GM13977 (cell line): Measurements from ENCODE around the gene RASEF.

ENCODE experiments used
- DNase-seq: peaks from one replicate; pipeline ENCODE4 v3.0.0; 2012; ENCODE audit warnings: low spot score
- in situ Hi-C: fragments of 300-500 bp; cut with MboI; formaldehyde crosslinking; loops from one replicate; pipeline ENCODE4 v1.12.0; 2022; ENCODE audit warnings: low sequenced_read_pairs, low pct_unique_long_range_greater_than_20kb, mixed read lengths, inconsistent platforms; ENCODE audit not compliant: unreplicated experiment
- TF ChIP-seq, protein P1 (sequence below): IDR thresholded peaks from 2 replicates; pipeline ENCODE4 v1.5.1; 2012; ENCODE audit warnings: mild to moderate bottlenecking, control low read depth; ENCODE audit not compliant: insufficient read depth; ENCODE audit errors: extremely low read depth, missing control alignments

The RASEF gene

DNA sequence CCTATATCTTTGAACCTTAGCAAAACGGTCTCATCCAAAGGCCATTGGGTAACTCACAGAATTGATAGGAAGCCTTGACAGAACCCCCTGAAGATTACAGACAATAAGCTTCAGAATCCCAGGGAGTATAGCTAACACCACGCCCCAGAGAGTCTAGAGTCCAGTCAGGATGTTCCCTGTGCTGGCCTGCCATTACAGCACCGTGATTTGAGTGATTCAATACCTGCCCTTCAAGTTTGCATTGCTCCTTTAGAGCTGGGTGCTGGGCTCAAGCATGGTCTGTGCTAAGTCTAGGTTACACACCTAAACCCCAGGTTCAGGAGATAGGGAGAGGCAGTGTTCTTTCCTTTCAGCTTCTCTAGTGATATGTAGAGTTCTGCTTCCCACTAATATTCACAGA is 90.5 kb downstream of the RASEF start:
- in situ Hi-C loops = no loop called here
- no peak for DNase-seq
- TF ChIP-seq, protein P1, sequence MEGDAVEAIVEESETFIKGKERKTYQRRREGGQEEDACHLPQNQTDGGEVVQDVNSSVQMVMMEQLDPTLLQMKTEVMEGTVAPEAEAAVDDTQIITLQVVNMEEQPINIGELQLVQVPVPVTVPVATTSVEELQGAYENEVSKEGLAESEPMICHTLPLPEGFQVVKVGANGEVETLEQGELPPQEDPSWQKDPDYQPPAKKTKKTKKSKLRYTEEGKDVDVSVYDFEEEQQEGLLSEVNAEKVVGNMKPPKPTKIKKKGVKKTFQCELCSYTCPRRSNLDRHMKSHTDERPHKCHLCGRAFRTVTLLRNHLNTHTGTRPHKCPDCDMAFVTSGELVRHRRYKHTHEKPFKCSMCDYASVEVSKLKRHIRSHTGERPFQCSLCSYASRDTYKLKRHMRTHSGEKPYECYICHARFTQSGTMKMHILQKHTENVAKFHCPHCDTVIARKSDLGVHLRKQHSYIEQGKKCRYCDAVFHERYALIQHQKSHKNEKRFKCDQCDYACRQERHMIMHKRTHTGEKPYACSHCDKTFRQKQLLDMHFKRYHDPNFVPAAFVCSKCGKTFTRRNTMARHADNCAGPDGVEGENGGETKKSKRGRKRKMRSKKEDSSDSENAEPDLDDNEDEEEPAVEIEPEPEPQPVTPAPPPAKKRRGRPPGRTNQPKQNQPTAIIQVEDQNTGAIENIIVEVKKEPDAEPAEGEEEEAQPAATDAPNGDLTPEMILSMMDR = no peak

DNA sequence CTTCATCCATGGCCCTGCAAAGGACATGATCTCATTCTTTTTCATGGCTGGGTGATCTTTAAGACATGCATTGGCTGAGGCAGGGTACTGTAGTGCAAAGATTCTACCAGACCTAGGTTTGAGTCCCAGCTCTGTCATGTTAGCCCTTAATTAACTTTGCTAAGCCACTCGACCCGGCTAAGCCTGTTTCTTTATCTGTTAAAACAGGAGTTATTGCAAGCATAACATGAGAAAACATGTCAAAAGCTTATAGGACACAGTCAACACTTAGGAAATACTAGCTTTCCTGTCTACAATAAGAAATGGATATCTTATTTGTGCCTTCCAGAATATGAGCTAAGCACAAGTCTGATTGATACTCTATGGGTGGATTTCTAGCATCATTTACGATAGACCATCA is 92.6 kb downstream of the RASEF start:
- in situ Hi-C loops = no loop called here
- DNase-seq = no peak
- TF ChIP-seq, protein P1 = no peak

DNA sequence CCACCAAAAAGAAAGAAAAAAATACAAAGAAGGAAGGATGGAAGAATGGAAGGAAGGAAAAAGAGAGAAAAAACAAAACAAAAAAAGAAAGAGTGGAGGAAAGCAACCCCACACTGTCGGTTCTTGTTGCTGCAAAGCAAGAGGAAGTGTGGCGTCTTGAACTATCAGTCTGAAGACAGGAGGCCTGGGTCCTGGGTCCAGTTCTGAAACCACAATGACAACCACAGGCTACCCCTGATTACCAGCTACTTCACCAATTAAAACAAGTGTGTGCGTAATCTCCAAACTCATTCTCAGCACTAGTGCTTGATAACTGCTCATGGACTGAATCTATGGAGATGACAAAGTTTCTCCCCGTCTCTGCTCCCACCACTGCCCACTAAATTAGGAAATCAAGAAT is 93.7 kb downstream of the RASEF start:
- TF ChIP-seq, protein P1 = no peak
- in situ Hi-C loops = no loop called here
- no peak for DNase-seq

DNA sequence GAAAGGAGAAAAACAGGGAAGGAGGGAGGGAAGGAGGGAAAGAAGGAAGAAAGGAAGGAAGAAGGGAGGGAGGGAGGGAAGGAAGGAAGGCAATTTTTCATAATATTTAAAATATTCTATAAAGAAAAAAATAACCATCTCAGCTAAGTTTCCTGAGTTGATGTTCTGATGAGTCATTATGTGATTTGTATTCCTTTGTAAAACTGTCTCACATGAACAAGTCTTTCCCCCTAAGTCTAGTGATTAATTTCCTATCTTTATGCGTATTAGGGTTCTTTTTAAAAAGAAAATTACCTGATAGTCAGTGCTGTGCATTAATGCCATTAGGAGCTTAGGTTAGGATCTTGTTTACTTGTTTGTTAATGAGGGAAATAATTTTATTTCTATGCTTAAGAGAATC is 94.1 kb downstream of the RASEF start:
- in situ Hi-C loops = no loop called here
- TF ChIP-seq, protein P1 = no peak
- no peak for DNase-seq

DNA sequence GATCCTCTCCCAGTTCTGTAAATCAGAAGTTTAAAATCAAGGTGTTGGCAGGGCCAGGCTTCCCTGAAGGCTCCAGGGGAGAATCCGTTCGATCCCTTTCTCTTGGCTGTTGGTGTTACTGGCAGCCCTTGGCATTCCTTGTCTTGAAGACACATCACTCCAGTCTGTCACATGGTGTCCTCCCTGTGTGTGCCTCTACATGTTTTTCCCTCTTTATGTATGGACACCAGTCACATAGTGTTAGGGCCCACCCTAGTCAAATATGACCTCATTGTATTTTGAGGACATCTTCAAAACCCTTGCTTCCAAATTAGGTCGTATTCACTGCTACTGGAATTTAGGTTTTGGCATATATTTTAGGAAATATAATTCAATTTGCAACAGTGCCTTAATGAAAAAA is 94.6 kb downstream of the RASEF start:
- in situ Hi-C loops = no loop called here
- no peak for DNase-seq

DNA sequence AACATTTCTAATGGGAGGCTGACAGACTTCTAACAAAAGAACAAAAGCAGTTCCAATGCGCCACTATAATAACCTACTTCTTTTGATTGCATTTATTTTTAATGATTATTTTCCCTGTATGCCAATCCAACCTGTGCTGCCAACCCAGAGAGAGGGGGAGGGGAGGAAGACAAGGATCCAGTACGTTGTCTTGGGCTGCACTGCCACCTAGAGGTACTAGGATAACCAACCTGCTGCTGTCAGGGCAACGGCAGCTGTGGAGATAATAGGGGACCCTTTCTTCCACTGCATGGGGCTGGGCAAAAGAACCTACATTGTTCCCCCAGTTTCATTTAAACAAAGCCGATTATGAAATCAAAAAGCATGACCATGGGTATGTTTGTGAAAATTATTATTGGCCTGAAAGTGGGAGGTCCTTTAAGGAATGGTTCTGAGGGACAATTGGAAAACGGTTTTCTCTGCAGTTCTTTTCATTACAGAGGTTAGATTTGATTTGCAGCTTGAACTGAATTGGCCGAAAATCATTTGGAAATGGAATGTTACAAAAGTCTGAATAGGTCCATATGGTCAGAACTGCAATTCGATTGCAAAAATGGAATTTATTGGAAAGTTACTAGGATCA is 101.3 kb downstream of the RASEF start:
- in situ Hi-C loops = no loop called here
- TF ChIP-seq, protein P1 = peak; percentile 81
- DNase-seq = peak; percentile 45

More for the DNA sequence above, 94.6 kb downstream of the RASEF start:
- TF ChIP-seq, protein P1 = no peak
